DOHH2 (cell line): ENCODE results near the gene SEC14L3.

Source experiments
- EZH2phosphoT487 ChIP-seq: fragments of 200-600 bp; sonication (generic); IDR thresholded peaks from 2 replicates; pipeline ENCODE4 v1.6.1; 2017; ENCODE audit warnings: borderline replicate concordance, mild to moderate bottlenecking, antibody characterized with exemption, low read length, moderate library complexity, mixed read lengths
- TF ChIP-seq, protein P1 (sequence below): fragments of 200-600 bp; sonication (generic); IDR thresholded peaks from one replicate; pipeline ENCODE4 v1.5.1; 2014; ENCODE audit warnings: antibody characterized with exemption, mild to moderate bottlenecking, low read depth, low read length; ENCODE audit not compliant: poor library complexity, severe bottlenecking

DNA sequence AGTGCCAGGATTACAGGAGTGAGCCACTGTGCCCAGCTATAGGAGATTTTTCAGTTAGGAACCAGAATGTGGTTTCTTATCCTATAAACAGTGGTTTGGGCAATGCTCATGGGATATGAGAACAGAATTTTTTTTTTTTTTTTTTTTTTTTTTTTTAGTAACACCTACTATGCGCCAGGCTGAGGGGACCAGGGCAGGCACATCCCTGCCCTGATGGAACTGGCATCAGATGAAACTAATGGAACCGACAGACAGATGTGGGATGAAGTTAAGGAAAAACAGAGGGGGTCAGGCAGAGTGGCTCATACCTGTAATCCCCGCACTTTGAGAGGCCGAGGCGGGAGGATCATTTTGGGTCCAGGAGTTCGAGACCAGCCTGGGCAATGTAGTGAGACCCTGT lies 28.8 kb upstream of the SEC14L3 start:
- TF ChIP-seq, protein P1, sequence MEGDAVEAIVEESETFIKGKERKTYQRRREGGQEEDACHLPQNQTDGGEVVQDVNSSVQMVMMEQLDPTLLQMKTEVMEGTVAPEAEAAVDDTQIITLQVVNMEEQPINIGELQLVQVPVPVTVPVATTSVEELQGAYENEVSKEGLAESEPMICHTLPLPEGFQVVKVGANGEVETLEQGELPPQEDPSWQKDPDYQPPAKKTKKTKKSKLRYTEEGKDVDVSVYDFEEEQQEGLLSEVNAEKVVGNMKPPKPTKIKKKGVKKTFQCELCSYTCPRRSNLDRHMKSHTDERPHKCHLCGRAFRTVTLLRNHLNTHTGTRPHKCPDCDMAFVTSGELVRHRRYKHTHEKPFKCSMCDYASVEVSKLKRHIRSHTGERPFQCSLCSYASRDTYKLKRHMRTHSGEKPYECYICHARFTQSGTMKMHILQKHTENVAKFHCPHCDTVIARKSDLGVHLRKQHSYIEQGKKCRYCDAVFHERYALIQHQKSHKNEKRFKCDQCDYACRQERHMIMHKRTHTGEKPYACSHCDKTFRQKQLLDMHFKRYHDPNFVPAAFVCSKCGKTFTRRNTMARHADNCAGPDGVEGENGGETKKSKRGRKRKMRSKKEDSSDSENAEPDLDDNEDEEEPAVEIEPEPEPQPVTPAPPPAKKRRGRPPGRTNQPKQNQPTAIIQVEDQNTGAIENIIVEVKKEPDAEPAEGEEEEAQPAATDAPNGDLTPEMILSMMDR, result no peak
- TF ChIP-seq EZH2phosphoT487, result no peak
